Tibial nerve (tissue), 4 donors: ENCODE data around the gene RAVER2. TPM values are rescaled to one million over a fixed set of nuclear protein-coding genes. Genes with fewer than 3 reads are reported as not detected.

ENCODE experiments used
- DNase-seq, 2 donors: peaks; one replicate each; pipeline ENCODE4 v3.0.0-alpha.2; 2019; ENCODE audit warnings: low spot score in 2 of 2
- H3K27ac ChIP-seq, 4 donors: fragments of 200-600 bp; sonication (generic) in 3 of 4; one replicate each; pipeline ENCODE4 v1.5.1; 2017 to 2019; ENCODE audit warnings: mild to moderate bottlenecking in 1 of 4
- H3K27me3 ChIP-seq, 2 donors: fragments of 200-600 bp; sonication (generic) in 1 of 2; one replicate each; pipeline versions ENCODE4 v1.5.1 to v1.6.0; 2017 to 2019
- H3K36me3 ChIP-seq, 3 donors: fragments of 200-600 bp; sonication (generic); one replicate each; pipeline ENCODE4 v1.5.1; 2018 to 2019
- H3K4me1 ChIP-seq, 4 donors: fragments of 200-600 bp; sonication (generic) in 3 of 4; one replicate each; pipeline ENCODE4 v1.5.1; 2017 to 2019
- H3K4me3 ChIP-seq, 4 donors: fragments of 200-600 bp; sonication (generic) in 3 of 4; one replicate each; pipeline ENCODE4 v1.5.1; 2017 to 2019; ENCODE audit warnings: mild to moderate bottlenecking in 1 of 4, moderate library complexity in 1 of 4
- H3K9me3 ChIP-seq, 4 donors: fragments of 200-600 bp; sonication (generic) in 3 of 4; one replicate each; pipeline ENCODE4 v1.5.1; 2017 to 2019
- CTCF ChIP-seq, 5 experiments: fragments of 200-600 bp in 3 of 5; fragments of 450-650 bp in 2 of 5; sonication (generic) in 3 of 5; IDR thresholded peaks; one replicate each; pipeline ENCODE4 v1.5.1; 2016 to 2019; ENCODE audit warnings: antibody characterized with exemption in 5 of 5, mild to moderate bottlenecking in 3 of 5, moderate library complexity in 2 of 5
- EP300 ChIP-seq, 2 donors: sonication (generic); formaldehyde crosslinking; IDR thresholded peaks; one replicate each; pipeline ENCODE4 v1.6.1; 2017; ENCODE audit warnings: antibody characterized with exemption in 2 of 2, mild to moderate bottlenecking in 1 of 2
- POLR2A ChIP-seq, 2 donors: fragments of 450-650 bp; IDR thresholded peaks; one replicate each; pipeline ENCODE4 v1.6.1; 2017; ENCODE audit warnings: antibody characterized with exemption in 2 of 2, mild to moderate bottlenecking in 2 of 2, moderate library complexity in 2 of 2
- WGBS, 2 donors: methylation state at CpG; one replicate each; pipeline ENCODE4 v1.1.5; 2018; 5-methylcytosine and 5-hydroxymethylcytosine counted together
- total RNA-seq, 4 donors: library from RNA; depleted of rRNA; stranded (reverse); fragments of >200 nt; gene quantifications; one replicate each; pipeline ENCODE4 v1.1.0, GENCODE V29; 2016

The RAVER2 gene
- total RNA-seq, 4 donors from 2014 or later, result 3.6 to 8.2 (median 4.1) TPM

DNA sequence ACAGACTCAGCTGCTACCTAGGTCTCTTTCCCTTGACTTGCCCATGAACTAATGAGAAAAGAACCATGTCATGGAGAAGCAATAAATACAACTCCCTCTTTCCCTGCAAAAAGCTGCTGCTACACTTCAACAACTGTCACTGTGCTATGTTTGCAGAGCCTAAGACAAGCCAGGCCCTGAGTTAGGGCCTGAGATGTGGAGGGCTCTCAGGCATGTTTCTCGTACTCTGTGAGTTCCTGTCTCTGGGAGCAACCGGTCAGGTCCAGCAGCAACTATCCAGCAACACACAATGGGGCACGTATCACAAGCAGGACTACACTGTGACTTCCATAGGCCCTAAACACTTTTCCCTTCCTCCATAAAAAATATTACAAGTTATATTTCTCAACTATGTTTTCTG is 129.8 kb downstream of the RAVER2 start:
- Histone ChIP-seq H3K4me3 (no peak overlapping the region), H3K36me3 (peaks cover 2 to 90% (median 4%) of the 10 kb centered on the region in 3 donors), H3K9me3 (no peaks in the 10 kb centered on the region), H3K4me1 (no peaks in the 10 kb centered on the region), H3K27me3 (no peaks in the 10 kb centered on the region), H3K27ac (no peak overlapping the region)
- DNase-seq, result no peak
- no peak for TF ChIP-seq CTCF (IDR thresholded peaks at IDR 0.05)
- TF ChIP-seq POLR2A (IDR thresholded peaks at IDR 0.05), result no peak
- no peak for TF ChIP-seq EP300 (IDR thresholded peaks at IDR 0.05)
- 76 to 90% methylated on average over 3 of the region's 3 CpGs for WGBS, 2 donors

GRCh38 chr1:64875101-64875500 is 130.2 kb downstream of the RAVER2 start:
- Histone ChIP-seq H3K36me3 (peaks cover 2 to 88% (median 4%) of the 10 kb centered on the region in 3 donors), H3K4me1 (no peaks in the 10 kb centered on the region), H3K4me3 (no peak overlapping the region), H3K9me3 (no peaks in the 10 kb centered on the region), H3K27ac (no peak overlapping the region), H3K27me3 (no peaks in the 10 kb centered on the region)
- no peak for DNase-seq
- TF ChIP-seq POLR2A (IDR thresholded peaks at IDR 0.05), result no peak
- whole genome bisulfite sequencing, 2 donors, result 89 to 94% methylated on average over 10 of the region's 10 CpGs

GRCh38 chr1:64875606-64876005 is 130.7 kb downstream of the RAVER2 start:
- 86 to 91% methylated on average over 6 of the region's 6 CpGs for WGBS, 2 donors
- peaks cover 2 to 85% (median 4%) of the 10 kb centered on the region in 3 donors for H3K36me3 ChIP-seq

GRCh38 chr1:64877151-64877550 is 132.3 kb downstream of the RAVER2 start:
- TF ChIP-seq EP300 (IDR thresholded peaks at IDR 0.05) (no peak), POLR2A (IDR thresholded peaks at IDR 0.05) (no peak), CTCF (IDR thresholded peaks at IDR 0.05) (no peak)
- Histone ChIP-seq H3K27ac (no peak overlapping the region), H3K4me3 (no peak overlapping the region), H3K4me1 (no peaks in the 10 kb centered on the region), H3K36me3 (peaks cover 2 to 78% (median 7%) of the 10 kb centered on the region in 3 donors), H3K9me3 (no peaks in the 10 kb centered on the region), H3K27me3 (no peaks in the 10 kb centered on the region)
- 89 to 93% methylated on average over 2 of the region's 2 CpGs for WGBS, 2 donors
- no peak for DNase-seq

More at GRCh38 chr1:64875606-64876005, 130.7 kb downstream of the RAVER2 start:
- no peaks in the 10 kb centered on the region for H3K27me3 ChIP-seq
- no peak for DNase-seq
- no peak overlapping the region for H3K4me3 ChIP-seq
- no peaks in the 10 kb centered on the region for H3K9me3 ChIP-seq
- TF ChIP-seq POLR2A (IDR thresholded peaks at IDR 0.05), result no peak
- TF ChIP-seq EP300 (IDR thresholded peaks at IDR 0.05), result no peak
- no peak for TF ChIP-seq CTCF (IDR thresholded peaks at IDR 0.05)
- no peaks in the 10 kb centered on the region for H3K4me1 ChIP-seq
- H3K27ac ChIP-seq, result no peak overlapping the region

DNA sequence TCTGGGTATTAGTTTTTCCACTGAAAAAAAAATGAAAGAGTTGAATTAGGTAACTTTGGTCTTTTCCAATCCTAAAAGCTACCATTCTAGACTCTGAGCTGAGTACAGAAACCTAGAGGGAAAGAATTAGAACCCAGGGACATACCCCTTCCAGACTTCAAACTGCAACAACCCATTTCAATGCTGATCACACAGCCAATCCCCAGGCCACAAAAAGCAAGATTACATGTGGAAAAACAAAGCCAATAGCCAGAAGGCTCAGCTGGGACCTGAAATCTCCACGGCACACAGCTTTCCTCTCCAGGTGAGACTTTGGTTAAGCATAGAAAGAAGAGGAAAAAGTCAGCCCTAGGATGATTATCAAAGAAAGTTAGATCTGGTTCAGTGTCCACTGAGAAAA is 132.7 kb downstream of the RAVER2 start:
- no peak overlapping the region for H3K4me3 ChIP-seq
- no peak for DNase-seq
- no peak overlapping the region for H3K27ac ChIP-seq
- H3K27me3 ChIP-seq, result no peaks in the 10 kb centered on the region
- H3K4me1 ChIP-seq, result no peaks in the 10 kb centered on the region
- H3K9me3 ChIP-seq, result no peaks in the 10 kb centered on the region
- WGBS, 2 donors, result 74 to 82% methylated on average over 1 of the region's 1 CpG
- H3K36me3 ChIP-seq, result peaks cover 2 to 76% (median 7%) of the 10 kb centered on the region in 3 donors
- no peak for TF ChIP-seq EP300 (IDR thresholded peaks at IDR 0.05)
- no peak for TF ChIP-seq POLR2A (IDR thresholded peaks at IDR 0.05)
- TF ChIP-seq CTCF (IDR thresholded peaks at IDR 0.05), result no peak

DNA sequence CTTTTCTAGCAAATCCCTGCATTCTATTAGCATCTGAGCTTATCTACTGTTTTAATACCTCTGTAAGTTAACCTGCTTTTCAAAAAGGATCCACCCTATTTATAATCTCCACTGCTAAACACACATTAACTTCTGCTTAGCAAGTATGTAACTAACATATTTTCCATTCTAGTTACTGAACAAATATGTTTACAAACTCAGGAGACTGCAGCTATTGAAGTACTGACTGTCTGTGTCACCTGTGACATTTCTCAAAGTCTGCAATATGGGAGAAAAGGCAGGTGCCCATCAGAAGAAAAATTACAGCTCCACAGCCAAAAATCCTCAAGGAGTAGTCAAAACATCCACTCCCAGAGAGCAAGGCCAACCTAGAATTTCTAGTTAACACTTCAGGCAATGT is 133.2 kb downstream of the RAVER2 start:
- Histone ChIP-seq H3K36me3 (peaks cover 1 to 76% (median 3%) of the 10 kb centered on the region in 3 donors), H3K9me3 (no peaks in the 10 kb centered on the region), H3K4me1 (no peaks in the 10 kb centered on the region), H3K4me3 (no peak overlapping the region), H3K27ac (no peak overlapping the region), H3K27me3 (no peaks in the 10 kb centered on the region)
- TF ChIP-seq CTCF (IDR thresholded peaks at IDR 0.05) (no peak), POLR2A (IDR thresholded peaks at IDR 0.05) (no peak), EP300 (IDR thresholded peaks at IDR 0.05) (no peak)
- no peak for DNase-seq
